Activated T-helper 1 cell treated with anti-CD3 and anti-CD28 coated beads, Interleukin-2, amount 50 U/mL, for 16 hours (primary cell): ENCODE results near the gene PPFIA3.
"Not testable (repeated sequence)": the region's sequence is repeated elsewhere in the genome, so short reads cannot be mapped to it uniquely, and the experiment has no call there.

ENCODE experiments used
- DNase-seq, 2 donors: peaks; one replicate each; pipeline ENCODE4 v3.0.0-alpha.2; 2020; ENCODE audit warnings: low read depth in 1 of 2, low spot score in 1 of 2

PPFIA3 gene

GRCh38 chr19:49173198-49173597 is 53.9 kb downstream of the PPFIA3 start:
- no peak for DNase-seq

GRCh38 chr19:49180659-49181058 is 61.3 kb downstream of the PPFIA3 start:
- no peak for DNase-seq

GRCh38 chr19:49182010-49182847 is 62.9 kb downstream of the PPFIA3 start:
- not testable (repeated sequence) for DNase-seq

GRCh38 chr19:49182848-49183375 is 63.6 kb downstream of the PPFIA3 start:
- no peak for DNase-seq

- DNase-seq, result no peak
Observed at GRCh38 chr19:49186108-49186507, 66.8 kb downstream of the PPFIA3 start.

GRCh38 chr19:49188626-49189200 is 69.4 kb downstream of the PPFIA3 start:
- DNase-seq, result no peak

GRCh38 chr19:49189259-49189658 is 69.9 kb downstream of the PPFIA3 start:
- no peak for DNase-seq

- no peak for DNase-seq
Observed at GRCh38 chr19:49190781-49191180, 71.4 kb downstream of the PPFIA3 start.

- DNase-seq, result no peak
Observed at GRCh38 chr19:49193822-49194394, 74.6 kb downstream of the PPFIA3 start.

GRCh38 chr19:49194408-49194807 is 75.1 kb downstream of the PPFIA3 start:
- DNase-seq, result no peak

- no peak for DNase-seq
Observed at GRCh38 chr19:49196527-49197240, 77.3 kb downstream of the PPFIA3 start.

GRCh38 chr19:49200238-49200862 is 81.0 kb downstream of the PPFIA3 start:
- no peak for DNase-seq
